Memory B cell (primary cell): ENCODE data around the gene CMTM5.
"Not testable (repeated sequence)": the region's sequence is repeated elsewhere in the genome, so short reads cannot be mapped to it uniquely, and the experiment has no call there.

Experiments used
- ATAC-seq: fragments of 150-1000 bp; cut with Tn5 transposase; 2 replicates; pipeline ENCODE4 v1.10.0; 2021; ENCODE audit warnings: low read depth, mild to moderate bottlenecking, moderate library complexity
- DNase-seq, 2 donors: peaks; one replicate each; pipeline ENCODE4 v3.0.0; 2022; ENCODE audit warnings: low spot score in 2 of 2
- H3K27ac Mint-ChIP-seq: one replicate; pipeline ENCODE4 v1.8.0; 2022; ENCODE audit warnings: mild to moderate bottlenecking, moderate library complexity, mixed read lengths
- H3K27me3 Mint-ChIP-seq: one replicate; pipeline ENCODE4 v1.8.0; 2022; ENCODE audit warnings: mixed read lengths
- H3K36me3 Mint-ChIP-seq: one replicate; pipeline ENCODE4 v1.8.0; 2022; ENCODE audit warnings: mild to moderate bottlenecking, mixed read lengths
- H3K4me1 Mint-ChIP-seq: one replicate; pipeline ENCODE4 v1.8.0; 2022; ENCODE audit warnings: mixed read lengths
- H3K4me3 Mint-ChIP-seq: one replicate; pipeline ENCODE4 v1.8.0; 2022; ENCODE audit warnings: mild to moderate bottlenecking, moderate library complexity, mixed read lengths
- H3K9me3 Mint-ChIP-seq: one replicate; pipeline ENCODE4 v1.8.0; 2022; ENCODE audit warnings: mixed read lengths

Gene CMTM5

DNA sequence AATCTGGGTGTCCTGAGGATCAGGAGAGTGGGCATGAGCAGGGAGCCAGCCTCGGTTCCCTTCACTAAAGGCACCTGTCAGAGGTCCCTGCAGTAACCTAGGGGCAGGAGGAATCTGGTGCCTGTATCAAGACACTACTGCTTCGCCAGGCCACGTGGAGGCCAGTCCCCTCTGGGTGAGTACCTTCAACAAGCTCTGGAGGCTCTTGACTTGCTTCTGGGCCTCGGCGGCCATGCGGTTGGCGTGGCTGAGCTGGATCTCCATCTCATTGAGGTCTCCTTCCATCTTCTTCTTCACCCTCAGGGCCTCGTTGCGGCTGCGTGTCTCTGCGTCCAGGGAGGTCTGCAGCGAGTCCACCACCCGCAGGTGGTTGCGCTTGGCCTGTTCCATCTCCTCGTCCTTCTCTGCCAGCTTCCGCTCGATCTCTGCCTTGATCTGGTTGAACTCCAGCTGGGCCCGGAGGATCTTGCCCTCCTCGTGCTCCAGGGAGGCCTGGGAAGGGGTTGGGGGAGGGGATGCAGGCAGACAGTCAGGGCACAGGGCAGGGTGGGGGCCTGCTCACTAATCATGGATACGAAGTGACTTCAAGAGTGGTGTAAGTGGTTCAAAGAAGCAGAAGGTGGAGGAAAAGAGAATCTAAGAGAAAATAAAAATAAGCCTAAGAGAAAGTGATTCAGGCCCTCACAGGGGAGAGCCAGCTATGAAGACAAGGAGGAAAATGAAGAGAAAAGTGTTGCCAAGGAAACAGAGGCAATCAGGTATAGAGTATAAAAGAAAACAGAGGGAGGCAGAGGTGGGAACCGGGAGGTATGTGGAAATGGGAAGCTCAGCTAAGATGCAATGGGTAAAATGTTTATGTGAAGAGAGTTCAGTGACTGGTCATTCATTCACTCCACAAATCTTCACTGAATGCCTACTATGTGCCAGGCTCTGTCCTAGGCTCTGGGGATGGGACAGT is 39.3 kb downstream of the CMTM5 start:
- ATAC-seq (no peak), DNase-seq (no peak)
- Mint-ChIP-seq H3K36me3 (no peaks in the 10 kb centered on the region), H3K4me1 (no peaks in the 10 kb centered on the region), H3K9me3 (no peaks in the 10 kb centered on the region), H3K27ac (no peak overlapping the region), H3K27me3 (peaks cover 17% of the 10 kb centered on the region), H3K4me3 (no peak overlapping the region)

DNA sequence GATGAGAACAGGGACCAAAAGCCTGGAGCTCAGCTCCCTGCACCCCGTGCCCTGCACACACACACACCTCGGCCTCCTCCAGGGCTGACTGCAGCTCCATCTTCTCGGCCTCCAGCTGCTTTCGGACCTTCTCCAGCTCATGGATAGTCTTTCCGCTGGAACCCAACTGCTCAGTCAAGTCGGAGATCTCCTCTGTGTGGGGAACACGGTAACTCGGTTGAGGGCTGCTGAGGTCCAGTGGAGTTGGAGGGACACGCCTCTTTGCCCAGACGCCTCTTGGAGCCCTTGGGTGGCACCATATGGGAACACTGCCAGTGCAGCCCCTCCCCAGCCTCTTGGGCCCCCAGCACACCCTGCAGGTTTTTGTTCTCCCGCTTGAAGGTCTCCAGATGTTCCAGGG is 40.0 kb downstream of the CMTM5 start:
- no peaks in the 10 kb centered on the region for H3K9me3 Mint-ChIP-seq
- no peak overlapping the region for H3K4me3 Mint-ChIP-seq
- H3K27me3 Mint-ChIP-seq: peaks cover 14% of the 10 kb centered on the region
- no peaks in the 10 kb centered on the region for H3K4me1 Mint-ChIP-seq
- H3K36me3 Mint-ChIP-seq: no peaks in the 10 kb centered on the region
- H3K27ac Mint-ChIP-seq: no peak overlapping the region
- ATAC-seq (no peak), DNase-seq (no peak)

DNA sequence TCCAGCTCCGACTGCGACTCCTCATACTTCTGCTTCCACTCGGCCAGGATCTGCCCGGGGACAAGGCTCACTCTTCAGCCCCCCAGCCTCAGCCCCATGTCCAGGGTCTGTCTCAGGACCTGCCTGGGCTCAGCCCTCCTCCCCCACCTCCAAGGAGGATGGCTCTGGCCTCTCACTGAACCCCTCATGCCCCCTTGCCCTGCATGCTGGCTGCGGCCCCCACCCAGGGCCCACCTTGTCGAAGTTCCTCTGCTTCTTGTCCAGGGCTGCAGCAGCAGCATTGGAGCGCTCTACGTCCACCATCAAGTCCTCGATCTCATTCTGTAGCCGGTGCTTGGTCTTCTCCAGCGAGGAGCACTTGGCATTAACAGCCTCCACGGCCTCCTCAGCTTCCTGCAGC is 40.4 kb downstream of the CMTM5 start:
- not testable (repeated sequence) for H3K9me3 Mint-ChIP-seq, H3K36me3 Mint-ChIP-seq, H3K27ac Mint-ChIP-seq, H3K4me1 Mint-ChIP-seq, ATAC-seq, H3K4me3 Mint-ChIP-seq, DNase-seq
- H3K27me3 Mint-ChIP-seq: peaks cover 12% of the 10 kb centered on the region

DNA sequence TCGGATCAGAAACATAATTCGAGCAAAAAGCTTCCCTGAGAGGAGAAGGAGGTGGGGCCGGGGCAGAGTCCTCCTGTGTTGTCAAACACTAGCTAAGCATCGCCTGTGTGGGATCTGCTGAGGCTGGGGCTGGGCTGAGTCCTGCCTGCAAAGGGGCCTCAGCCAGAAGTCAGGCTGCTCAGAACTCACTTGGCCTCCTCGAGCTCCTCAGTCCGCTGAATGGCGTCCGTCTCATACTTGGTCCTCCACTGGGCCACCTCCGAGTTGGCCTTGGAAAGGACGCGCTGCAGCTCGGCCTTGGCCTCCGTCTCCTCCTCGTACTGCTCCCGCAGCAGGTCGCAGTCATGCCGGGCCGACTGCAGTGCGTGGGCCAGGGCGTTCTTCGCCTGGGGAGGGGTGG is 41.2 kb downstream of the CMTM5 start:
- H3K4me3 Mint-ChIP-seq: no peak overlapping the region
- peaks cover 12% of the 10 kb centered on the region for H3K27me3 Mint-ChIP-seq
- H3K36me3 Mint-ChIP-seq: no peaks in the 10 kb centered on the region
- DNase-seq: no peak
- H3K9me3 Mint-ChIP-seq: no peaks in the 10 kb centered on the region
- no peaks in the 10 kb centered on the region for H3K4me1 Mint-ChIP-seq
- ATAC-seq: no peak
- H3K27ac Mint-ChIP-seq: no peak overlapping the region

DNA sequence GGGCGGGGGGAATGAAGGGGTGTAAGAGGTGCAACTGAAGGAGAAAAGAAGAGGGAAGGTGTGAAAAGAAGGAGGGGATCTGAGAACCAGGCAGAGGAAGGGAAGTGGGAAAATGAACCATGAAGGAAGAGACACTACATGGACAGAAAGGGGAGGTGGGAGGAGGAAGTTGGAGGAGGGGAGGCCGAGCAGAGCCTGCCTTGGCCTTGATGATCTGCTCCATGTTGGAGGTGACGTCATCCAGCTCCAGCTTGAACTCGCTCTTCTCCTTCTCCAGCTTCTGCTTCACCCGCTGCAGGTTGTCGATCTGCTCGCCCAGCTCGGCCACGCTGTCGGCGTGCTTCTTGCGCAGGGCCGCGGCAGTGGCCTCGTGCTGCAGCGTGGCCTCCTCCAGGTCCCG is 42.8 kb downstream of the CMTM5 start:
- ATAC-seq, H3K4me3 Mint-ChIP-seq, H3K9me3 Mint-ChIP-seq, H3K27ac Mint-ChIP-seq, H3K36me3 Mint-ChIP-seq, DNase-seq, H3K4me1 Mint-ChIP-seq: not testable (repeated sequence)
- peaks cover 14% of the 10 kb centered on the region for H3K27me3 Mint-ChIP-seq

DNA sequence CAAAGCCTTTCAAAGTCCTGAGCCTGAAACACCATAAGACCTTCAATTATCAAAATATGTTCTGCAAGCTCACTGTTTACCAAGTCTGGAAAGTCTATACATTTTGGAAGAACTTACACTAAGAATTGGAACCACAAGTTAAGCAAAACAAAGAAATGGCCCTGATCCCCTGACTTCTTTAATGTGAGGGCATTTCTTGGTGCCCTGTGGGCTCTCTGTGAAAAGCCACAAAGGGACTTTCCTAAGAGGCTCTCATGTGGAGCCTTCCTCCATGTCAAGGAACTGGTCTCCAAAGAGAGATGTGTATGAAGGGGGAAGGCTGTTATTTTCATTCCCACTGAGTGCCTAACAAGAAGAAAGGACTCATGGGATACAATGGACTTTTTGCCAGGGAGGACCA is 44.7 kb downstream of the CMTM5 start:
- H3K4me1 Mint-ChIP-seq: peaks cover 2% of the 10 kb centered on the region
- H3K36me3 Mint-ChIP-seq: no peaks in the 10 kb centered on the region
- H3K27ac Mint-ChIP-seq: no peak overlapping the region
- H3K4me3 Mint-ChIP-seq: no peak overlapping the region
- no peak for ATAC-seq
- no peaks in the 10 kb centered on the region for H3K9me3 Mint-ChIP-seq
- no peak for DNase-seq
- H3K27me3 Mint-ChIP-seq: peaks cover 8% of the 10 kb centered on the region

DNA sequence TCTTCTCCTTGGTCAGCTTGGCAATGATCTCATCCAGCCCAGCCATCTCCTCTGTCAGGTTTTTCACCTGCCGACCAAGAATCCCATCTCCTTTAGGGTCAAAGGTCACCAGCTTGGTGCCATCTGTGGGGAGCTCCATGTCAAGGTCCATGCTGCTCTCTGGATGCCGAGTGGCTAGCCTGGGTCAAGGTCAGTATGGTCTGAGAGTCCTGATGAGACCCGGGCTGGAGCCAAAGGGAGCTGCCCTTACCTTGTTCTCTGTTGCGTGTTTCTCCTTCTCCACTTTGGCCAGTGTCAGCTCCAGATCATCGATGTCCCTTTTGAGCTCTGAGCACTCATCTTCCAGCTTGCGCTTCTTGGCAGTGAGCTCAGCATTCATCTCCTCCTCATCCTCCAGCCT is 46.8 kb downstream of the CMTM5 start:
- DNase-seq (no peak), ATAC-seq (no peak)
- Mint-ChIP-seq H3K27ac (no peak overlapping the region), H3K27me3 (peaks cover 6% of the 10 kb centered on the region), H3K4me1 (peaks cover 5% of the 10 kb centered on the region), H3K4me3 (no peak overlapping the region), H3K9me3 (no peaks in the 10 kb centered on the region), H3K36me3 (no peaks in the 10 kb centered on the region)

DNA sequence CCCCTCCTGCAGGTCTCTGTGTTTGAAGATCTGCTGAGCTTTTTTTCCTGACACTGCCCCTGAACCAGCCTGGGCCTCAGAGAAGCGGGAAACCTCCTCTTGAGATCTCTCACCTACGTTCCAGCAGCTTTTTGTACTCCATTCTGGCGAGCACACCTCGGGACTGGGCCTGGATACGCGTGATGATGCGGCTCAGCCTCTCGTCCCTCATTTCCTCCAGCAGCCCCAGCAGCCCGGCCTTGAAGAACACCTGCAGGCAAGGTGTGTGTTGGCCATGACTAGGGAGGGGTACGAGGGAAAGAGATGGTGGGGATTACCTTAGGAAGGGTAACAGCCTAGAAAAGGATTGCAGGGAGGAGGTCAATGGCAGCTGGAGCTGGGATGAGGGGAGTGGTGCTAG is 48.3 kb downstream of the CMTM5 start:
- no peaks in the 10 kb centered on the region for H3K9me3 Mint-ChIP-seq
- no peak overlapping the region for H3K4me3 Mint-ChIP-seq
- peaks cover 5% of the 10 kb centered on the region for H3K4me1 Mint-ChIP-seq
- H3K27ac Mint-ChIP-seq: no peak overlapping the region
- H3K36me3 Mint-ChIP-seq: no peaks in the 10 kb centered on the region
- no peak for ATAC-seq
- H3K27me3 Mint-ChIP-seq: peaks cover 3% of the 10 kb centered on the region
- no peak for DNase-seq

DNA sequence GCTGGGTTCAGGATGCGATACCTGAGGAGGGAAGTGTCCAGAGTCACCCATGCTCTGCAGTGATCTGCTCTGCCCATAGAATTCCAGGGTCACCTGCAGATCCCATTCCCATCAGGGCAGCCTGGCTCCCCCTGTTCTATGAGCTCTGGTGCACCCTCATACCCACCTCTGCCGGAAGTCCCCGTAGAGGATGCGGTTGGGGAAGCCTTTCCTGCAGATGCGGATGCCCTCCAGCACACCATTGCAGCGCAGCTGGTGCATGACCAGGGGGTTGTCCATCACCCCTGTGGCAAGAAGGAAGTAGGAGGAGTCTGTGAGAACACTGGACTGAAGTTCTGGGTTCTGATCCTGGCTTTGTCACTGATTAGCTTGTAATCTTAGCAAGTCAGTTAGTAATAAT is 49.0 kb downstream of the CMTM5 start:
- not testable (repeated sequence) for H3K4me3 Mint-ChIP-seq, H3K4me1 Mint-ChIP-seq, H3K27ac Mint-ChIP-seq, H3K27me3 Mint-ChIP-seq, H3K9me3 Mint-ChIP-seq, DNase-seq, H3K36me3 Mint-ChIP-seq
- peak; percentile 57 for ATAC-seq

DNA sequence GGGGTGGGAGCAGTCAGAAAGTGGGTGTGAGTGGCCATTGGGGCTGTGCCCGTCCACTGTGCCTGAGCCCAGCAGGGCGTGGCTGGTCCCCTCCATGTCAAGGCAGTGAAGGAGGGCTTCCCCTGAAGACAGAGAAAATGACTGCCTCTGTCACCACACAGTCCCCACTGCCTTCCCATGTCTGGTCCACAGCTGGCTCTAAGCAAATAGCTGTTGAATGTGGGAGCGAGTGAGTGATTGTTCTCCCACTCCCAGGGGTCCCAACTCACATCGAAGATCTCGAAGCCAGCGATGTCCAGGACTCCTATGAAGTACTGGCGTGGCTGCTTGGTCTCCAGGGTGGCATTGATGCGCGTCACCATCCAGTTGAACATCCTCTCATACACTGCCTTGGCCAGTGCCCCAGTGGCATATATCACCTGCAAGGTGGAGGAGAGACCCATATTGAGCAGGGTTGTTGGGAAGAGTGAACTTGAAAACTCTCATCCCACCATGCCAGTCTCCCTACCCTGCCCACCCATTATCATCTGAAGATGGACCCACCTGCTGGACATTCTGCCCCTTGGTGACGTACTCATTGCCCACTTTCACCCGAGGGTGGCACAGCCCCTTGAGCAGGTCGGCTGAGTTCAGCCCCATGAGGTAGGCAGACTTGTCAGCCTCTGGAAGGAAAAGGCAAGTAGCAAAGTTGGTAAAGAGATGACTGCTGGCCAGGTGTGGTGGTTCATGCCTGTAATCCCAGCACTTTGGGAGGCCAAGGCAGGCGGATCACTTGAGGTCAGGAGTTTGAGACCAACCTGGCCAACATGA is 52.0 kb downstream of the CMTM5 start:
- H3K36me3 Mint-ChIP-seq: no peaks in the 10 kb centered on the region

More for the DNA sequence above, 52.0 kb downstream of the CMTM5 start:
- Mint-ChIP-seq H3K27me3 (peaks cover 13% of the 10 kb centered on the region), H3K4me3 (no peak overlapping the region), H3K27ac (no peak overlapping the region), H3K9me3 (no peaks in the 10 kb centered on the region), H3K4me1 (peaks cover 5% of the 10 kb centered on the region)
- no peak for ATAC-seq
- no peak for DNase-seq
